ENCODE measurements around the gene GAGE1. TPM values are rescaled to one million over a fixed set of nuclear protein-coding genes. Genes with fewer than 3 reads are reported as not detected.
"Not testable (repeated sequence)": the region's sequence is repeated elsewhere in the genome, so short reads cannot be mapped to it uniquely, and the experiment has no call there.

GAGE1 gene
- total RNA-seq, result not detected in 2 replicates

DNA sequence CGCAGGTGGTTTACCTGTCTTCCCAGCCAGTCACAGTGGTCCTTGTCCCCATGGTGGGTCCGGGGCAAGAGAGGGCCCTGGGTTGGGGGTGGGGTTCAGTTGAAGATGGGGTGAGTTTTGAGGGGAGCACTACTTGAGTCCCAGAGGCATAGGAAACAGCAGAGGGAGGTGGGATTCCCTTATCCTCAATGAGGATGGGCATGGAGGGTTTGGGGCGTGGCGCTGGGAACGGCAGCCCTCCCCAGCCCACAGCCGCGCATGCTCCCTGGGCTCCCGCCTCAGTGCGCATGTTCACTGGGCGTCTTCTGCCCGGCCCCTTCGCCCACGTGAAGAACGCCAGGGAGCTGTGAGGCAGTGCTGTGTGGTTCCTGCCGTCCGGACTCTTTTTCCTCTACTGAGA, at the start of gene GAGE1:
TSS of gene GAGE1 (plus strand) at position 301 of the 400 bp plus-strand sequence. CDS start 1,155 bp downstream, outside the sequence.
- not testable (repeated sequence) for DNase-seq (ENCODE audit: low read depth in 2 of 2)

GRCh38 chrX:49550989-49551388, 47.8 kb upstream of the GAGE1 start, which contains the start of gene GAGE12E:
GAGE12E (plus strand) TSS chrX:49551289; CDS start chrX:49552444, 1,155 bp downstream.
- DNase-seq (ENCODE audit: low read depth in 2 of 2), result not testable (repeated sequence)

DNA sequence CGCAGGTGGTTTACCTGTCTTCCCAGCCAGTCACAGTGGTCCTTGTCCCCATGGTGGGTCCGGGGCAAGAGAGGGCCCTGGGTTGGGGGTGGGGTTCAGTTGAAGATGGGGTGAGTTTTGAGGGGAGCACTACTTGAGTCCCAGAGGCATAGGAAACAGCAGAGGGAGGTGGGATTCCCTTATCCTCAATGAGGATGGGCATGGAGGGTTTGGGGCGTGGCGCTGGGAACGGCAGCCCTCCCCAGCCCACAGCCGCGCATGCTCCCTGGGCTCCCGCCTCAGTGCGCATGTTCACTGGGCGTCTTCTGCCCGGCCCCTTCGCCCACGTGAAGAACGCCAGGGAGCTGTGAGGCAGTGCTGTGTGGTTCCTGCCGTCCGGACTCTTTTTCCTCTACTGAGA, 38.3 kb upstream of the GAGE1 start, which contains the start of gene GAGE12F:
TSS of gene GAGE12F (plus strand) at position 301 of the 400 bp plus-strand sequence. CDS start 1,155 bp downstream, outside the sequence.
- not testable (repeated sequence) for DNase-seq (ENCODE audit: low read depth in 2 of 2)

GRCh38 chrX:49568728-49569127, 30.1 kb upstream of the GAGE1 start:
- not testable (repeated sequence) for DNase-seq (ENCODE audit: low read depth in 2 of 2)

- DNase-seq (ENCODE audit: low read depth in 2 of 2), result not testable (repeated sequence)
Measured at GRCh38 chrX:49569152-49569551, 29.7 kb upstream of the GAGE1 start.

DNA sequence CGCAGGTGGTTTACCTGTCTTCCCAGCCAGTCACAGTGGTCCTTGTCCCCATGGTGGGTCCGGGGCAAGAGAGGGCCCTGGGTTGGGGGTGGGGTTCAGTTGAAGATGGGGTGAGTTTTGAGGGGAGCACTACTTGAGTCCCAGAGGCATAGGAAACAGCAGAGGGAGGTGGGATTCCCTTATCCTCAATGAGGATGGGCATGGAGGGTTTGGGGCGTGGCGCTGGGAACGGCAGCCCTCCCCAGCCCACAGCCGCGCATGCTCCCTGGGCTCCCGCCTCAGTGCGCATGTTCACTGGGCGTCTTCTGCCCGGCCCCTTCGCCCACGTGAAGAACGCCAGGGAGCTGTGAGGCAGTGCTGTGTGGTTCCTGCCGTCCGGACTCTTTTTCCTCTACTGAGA, 28.7 kb upstream of the GAGE1 start, which contains the start of gene GAGE12G:
TSS of gene GAGE12G (plus strand) at position 301 of the 400 bp plus-strand sequence. CDS start 1,155 bp downstream, outside the sequence.
- not testable (repeated sequence) for DNase-seq (ENCODE audit: low read depth in 2 of 2)

DNA sequence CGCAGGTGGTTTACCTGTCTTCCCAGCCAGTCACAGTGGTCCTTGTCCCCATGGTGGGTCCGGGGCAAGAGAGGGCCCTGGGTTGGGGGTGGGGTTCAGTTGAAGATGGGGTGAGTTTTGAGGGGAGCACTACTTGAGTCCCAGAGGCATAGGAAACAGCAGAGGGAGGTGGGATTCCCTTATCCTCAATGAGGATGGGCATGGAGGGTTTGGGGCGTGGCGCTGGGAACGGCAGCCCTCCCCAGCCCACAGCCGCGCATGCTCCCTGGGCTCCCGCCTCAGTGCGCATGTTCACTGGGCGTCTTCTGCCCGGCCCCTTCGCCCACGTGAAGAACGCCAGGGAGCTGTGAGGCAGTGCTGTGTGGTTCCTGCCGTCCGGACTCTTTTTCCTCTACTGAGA, 19.2 kb upstream of the GAGE1 start, which contains the start of gene GAGE12H:
TSS of gene GAGE12H (plus strand) at position 301 of the 400 bp plus-strand sequence. CDS start 1,155 bp downstream, outside the sequence.
- not testable (repeated sequence) for DNase-seq (ENCODE audit: low read depth in 2 of 2)

DNA sequence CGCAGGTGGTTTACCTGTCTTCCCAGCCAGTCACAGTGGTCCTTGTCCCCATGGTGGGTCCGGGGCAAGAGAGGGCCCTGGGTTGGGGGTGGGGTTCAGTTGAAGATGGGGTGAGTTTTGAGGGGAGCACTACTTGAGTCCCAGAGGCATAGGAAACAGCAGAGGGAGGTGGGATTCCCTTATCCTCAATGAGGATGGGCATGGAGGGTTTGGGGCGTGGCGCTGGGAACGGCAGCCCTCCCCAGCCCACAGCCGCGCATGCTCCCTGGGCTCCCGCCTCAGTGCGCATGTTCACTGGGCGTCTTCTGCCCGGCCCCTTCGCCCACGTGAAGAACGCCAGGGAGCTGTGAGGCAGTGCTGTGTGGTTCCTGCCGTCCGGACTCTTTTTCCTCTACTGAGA, 9.6 kb upstream of the GAGE1 start, which contains the start of gene GAGE2A:
TSS of gene GAGE2A (plus strand) at position 301 of the 400 bp plus-strand sequence. CDS start 1,155 bp downstream, outside the sequence.
- not testable (repeated sequence) for DNase-seq (ENCODE audit: low read depth in 2 of 2)

DNA sequence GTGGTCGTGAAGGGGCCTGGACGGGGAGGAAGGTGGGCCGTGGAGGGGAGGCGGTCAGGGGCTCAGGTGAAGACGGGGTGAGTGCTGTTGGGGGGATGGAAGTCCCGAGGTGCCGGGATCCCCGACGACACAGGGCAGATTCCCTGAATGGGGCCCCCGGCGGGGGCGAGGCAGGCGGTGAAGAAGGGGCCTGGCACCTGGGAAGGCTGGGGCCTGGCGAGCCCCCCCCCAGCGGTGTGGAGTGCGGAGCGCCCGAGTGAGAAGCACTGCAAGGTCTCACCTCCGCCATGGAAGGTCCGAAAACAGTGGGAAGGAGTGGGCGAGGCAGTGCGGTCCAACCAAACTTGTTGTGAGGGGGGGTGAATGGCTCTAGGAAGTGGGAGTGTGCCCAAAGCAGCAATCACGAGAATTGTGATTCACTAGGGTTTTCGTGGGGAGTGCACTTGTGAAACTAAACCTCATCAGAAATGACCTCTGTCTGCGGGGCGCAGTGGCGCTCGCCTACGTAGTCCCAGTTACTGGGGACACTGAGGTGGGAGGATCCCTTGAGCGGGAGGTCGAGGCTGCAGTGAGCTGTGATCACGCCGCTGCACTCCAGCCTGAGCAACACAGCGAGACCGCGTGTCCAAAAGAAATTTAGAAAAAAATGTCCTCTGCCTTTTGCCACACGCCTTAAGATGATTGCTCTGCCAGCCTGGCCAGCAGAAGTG, 8.9 kb upstream of the GAGE1 start:
- DNase-seq (ENCODE audit: low read depth in 2 of 2), result not testable (repeated sequence)

GRCh38 chrX:49590488-49590887, 8.3 kb upstream of the GAGE1 start:
- not testable (repeated sequence) for DNase-seq (ENCODE audit: low read depth in 2 of 2)

DNA sequence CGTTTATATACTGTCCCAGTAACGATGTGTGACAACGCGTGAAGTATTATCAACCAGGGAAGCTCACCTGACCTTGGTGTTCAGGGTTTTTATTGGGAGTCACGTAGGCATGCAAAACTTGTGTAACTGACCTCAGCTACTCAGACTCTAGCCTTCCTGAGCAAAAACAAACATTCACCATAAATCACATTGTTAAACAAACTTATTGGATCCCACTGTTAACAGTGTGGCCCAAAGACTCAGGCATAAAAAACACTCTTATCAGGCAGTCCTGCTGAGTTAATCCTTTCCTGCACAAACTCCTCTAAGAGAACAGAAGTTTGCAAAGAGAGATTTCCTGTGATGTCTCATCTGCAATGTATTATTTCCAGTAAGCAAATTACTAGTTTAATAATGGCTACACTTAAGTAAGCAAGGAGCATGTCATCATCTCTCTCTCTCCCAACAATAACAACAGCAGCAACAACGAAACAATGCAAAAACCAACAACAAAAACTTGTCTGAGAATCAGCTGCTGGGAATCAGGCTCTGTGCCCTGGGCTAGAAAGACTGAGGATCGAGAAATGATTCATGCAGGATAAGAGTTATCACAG, 12.0 kb downstream of the GAGE1 start:
- DNase-seq (ENCODE audit: low read depth in 2 of 2), result no peak

DNA sequence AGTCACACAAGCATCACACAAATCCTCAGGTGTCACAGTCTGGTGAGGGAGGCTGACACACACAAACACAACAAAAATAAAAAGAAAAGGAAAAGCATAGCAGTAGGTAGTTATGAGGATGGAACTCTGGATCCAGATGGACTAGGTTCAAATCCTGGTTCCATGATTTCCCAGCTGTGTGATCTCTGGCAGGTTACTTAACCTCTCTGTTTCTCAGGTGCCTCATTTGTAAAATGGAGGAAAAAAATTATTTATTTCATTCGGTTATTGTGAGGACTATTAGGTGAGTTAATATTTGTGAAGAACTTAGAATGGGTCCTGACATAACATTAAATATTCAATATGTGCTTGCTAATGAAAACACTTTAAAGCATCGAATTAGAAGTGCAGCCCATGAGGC, 19.8 kb downstream of the GAGE1 start:
- no peak for DNase-seq (ENCODE audit: low read depth in 2 of 2)

DNA sequence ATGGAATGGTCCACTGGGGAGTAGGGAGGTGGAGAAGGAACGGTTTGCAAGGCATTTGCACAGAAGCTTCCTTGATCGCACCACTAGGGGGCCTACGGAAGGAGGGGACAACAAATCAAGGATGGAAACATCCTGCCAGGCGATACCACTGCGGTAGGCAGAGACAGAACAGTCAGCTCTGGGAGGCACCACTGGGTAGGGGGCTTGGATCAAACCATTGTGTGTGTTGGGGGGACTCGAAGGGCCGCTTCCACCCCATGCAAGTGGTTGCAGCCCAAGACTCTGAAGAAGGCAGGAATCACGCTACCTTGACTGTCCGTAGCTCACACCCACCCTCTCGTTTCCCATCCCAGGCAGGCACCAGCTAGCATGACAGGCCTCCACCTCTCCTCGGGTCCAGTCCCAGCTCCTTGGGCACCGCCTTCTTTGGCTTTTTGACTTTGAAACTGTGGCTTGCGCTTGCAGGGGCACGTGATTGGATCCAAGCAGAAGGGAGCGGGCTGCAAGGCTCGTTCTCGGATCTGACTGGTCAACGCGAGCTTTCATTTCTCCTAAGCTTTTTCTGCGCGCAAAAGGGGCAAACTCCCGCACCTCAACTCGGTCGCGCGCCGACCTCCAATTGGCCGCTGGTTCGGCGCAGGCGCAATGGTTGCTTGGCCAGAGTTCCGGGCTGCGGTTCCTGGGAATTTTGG, 28.4 kb downstream of the GAGE1 start:
- DNase-seq (ENCODE audit: low read depth in 2 of 2), result peak in 1 of 2 donors; percentile 5

- DNase-seq (ENCODE audit: low read depth in 2 of 2), result no peak
Measured at GRCh38 chrX:49644991-49645637, 46.3 kb downstream of the GAGE1 start.

GRCh38 chrX:49656533-49656932, 57.7 kb downstream of the GAGE1 start:
- no peak for DNase-seq (ENCODE audit: low read depth in 2 of 2)

Other genes with a start within 250 kb of the GAGE1 start
- gene GAGE12C, start 66.8 kb upstream of the GAGE1 start, total RNA-seq, result not detected in 2 replicates
- not detected in 2 replicates for gene GAGE12D, start 57.3 kb upstream of the GAGE1 start, total RNA-seq
- gene GAGE12E, start 47.7 kb upstream of the GAGE1 start, total RNA-seq, result not detected in 2 replicates
- gene GAGE12F, start 38.2 kb upstream of the GAGE1 start, total RNA-seq, result not detected in 2 replicates
- not detected in 2 replicates for gene GAGE12G, start 28.6 kb upstream of the GAGE1 start, total RNA-seq
- gene GAGE12H, start 19.1 kb upstream of the GAGE1 start, total RNA-seq, result not detected in 2 replicates
- gene GAGE2A, start 9.5 kb upstream of the GAGE1 start, total RNA-seq, result not detected in 2 replicates
- not detected in 2 replicates for gene PAGE1, start 97.0 kb downstream of the GAGE1 start, total RNA-seq
- not detected in 2 replicates for gene PAGE4, start 230.3 kb downstream of the GAGE1 start, total RNA-seq